GM12872 (cell line): ENCODE measurements around the gene TGM1.

Experiments used
- TF ChIP-seq, protein P1 (sequence below): IDR thresholded peaks from 3 replicates; pipeline ENCODE4 v1.5.1; 2011; ENCODE audit warnings: low read depth, mild to moderate bottlenecking, low read length, moderate library complexity; ENCODE audit not compliant: insufficient read depth

The TGM1 gene

DNA sequence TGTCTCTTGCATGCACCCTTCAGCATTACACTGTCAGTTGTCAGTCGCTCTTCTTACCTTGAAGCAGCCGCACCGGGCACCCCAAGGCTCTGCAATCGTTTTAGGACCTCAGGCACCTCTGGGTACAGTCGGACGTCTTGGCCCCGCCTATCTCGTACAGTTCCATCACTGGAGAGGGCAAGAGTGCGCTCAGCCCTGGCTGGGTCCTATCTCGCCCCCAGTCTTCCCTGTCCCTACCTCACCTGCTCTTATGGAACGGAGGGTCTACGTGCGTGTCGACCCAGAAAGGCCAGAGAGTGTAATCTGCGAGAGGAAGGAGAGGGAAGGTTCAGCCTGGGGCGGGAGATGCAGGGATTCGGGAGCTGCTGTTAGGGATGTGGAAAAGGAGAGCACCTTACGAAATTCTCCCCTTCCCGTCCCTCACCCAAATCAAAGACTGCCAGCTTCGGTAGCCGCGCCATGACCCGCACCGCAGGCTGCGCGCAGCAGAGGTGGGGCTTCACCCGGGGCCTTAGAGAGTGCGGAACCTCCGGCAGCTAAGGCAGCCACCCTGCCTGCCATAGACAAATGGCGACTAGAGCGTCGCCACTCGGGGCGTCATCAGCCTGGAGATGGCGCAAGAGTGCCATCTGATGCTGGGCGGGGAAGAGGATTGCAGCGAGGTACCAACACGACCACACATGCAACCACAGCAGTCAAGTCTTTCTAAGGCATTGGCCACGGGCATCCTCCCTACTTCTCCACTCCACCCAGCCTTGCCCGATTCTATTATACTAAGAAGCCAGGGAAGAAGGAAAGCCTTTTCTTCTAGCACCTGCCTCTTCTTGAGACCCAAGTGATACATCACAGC, 47.3 kb downstream of the TGM1 start, which contains the start of gene MDP1:
TSS of gene MDP1 (minus strand) at position 572 of the 850 bp plus-strand sequence. CDS start at position 461, 111 bp downstream.
- TF ChIP-seq, protein P1, sequence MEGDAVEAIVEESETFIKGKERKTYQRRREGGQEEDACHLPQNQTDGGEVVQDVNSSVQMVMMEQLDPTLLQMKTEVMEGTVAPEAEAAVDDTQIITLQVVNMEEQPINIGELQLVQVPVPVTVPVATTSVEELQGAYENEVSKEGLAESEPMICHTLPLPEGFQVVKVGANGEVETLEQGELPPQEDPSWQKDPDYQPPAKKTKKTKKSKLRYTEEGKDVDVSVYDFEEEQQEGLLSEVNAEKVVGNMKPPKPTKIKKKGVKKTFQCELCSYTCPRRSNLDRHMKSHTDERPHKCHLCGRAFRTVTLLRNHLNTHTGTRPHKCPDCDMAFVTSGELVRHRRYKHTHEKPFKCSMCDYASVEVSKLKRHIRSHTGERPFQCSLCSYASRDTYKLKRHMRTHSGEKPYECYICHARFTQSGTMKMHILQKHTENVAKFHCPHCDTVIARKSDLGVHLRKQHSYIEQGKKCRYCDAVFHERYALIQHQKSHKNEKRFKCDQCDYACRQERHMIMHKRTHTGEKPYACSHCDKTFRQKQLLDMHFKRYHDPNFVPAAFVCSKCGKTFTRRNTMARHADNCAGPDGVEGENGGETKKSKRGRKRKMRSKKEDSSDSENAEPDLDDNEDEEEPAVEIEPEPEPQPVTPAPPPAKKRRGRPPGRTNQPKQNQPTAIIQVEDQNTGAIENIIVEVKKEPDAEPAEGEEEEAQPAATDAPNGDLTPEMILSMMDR, result peak; percentile 88

DNA sequence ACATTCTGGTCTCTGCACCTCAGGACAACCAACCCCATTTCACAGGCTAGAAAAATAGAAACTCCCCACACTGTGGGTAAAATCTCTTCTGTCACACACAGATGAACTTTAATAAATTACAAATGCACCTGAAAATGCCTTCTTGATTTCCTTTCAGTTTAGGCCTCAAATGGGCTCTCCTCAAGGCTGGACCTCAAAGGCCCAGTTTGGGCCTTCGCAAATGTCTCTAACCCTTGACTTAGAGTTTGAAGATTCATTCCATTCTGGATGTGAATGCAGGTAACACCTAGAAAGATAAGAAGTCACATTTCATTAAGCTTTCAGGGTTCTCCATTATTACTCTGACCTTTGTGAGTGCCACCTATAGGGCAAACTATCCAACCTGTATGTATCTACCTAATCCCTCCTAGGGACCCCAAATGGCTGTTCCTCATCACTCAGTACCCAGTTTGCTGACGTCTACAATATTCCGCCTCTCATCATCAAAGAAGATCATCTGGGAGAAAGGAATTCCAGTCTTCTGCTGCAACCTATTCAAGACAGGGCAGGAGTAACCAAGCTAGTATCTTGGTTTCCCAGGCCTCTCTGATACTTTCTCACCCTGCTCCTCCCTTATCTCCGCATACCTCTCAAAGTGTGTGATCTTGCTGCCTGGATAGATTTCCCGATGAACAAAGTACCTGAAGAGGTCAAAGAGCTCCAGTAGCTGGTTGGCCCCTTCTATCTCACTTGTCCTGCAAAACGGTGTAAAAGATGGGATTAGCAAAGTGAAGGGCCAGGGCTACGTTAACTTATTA, 48.9 kb downstream of the TGM1 start:
- TF ChIP-seq, protein P1, result no peak

DNA sequence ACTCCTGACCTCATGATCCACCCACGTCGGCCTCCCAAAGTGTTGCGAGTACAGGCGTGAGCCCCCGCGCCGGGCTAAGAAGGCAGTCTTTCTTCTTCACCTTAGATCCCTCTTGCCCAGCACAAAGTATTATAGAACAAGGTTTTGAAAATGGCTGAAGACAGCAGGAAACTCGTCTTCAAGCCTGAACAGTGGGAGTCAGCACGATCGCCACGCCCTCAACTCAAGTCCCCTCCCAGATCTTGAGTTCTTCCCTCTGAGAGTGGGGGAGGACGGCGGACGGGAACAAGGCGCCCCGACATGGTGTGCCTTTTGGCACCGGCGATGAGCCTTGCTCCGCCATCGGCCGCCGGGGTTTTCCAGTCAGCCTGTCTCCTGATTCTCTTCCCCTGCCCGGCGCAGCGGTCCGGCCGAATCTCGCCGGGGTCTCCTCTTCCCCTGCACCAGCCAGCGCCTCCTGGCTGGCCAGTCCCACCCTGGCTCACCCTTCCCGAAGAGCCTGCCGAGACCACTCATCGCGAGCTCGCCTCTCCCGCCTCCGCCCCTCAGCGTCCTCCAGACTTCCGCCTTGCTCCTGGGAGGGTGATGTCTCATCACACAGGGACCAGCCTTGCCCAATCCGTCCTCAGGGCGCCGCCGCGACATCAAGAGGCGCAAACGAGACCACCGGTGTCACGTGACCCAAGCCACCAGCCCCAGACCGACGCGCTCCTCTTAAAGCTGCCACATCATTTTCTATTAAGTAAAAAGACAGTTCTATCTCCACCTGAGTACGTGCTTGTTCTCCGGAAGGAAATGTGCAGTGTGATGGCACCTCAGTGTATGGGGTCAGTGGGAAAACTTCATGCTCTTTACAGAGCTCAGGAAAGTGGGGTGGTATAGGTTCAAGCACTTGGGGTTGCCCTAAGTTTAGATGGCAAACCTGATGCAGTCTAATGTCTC, 49.8 kb downstream of the TGM1 start, which contains the start of gene CHMP4A:
TSS of gene CHMP4A (minus strand) at position 565 of the 942 bp plus-strand sequence. CDS start at position 516, 49 bp downstream.
- TF ChIP-seq, protein P1, result no peak

DNA sequence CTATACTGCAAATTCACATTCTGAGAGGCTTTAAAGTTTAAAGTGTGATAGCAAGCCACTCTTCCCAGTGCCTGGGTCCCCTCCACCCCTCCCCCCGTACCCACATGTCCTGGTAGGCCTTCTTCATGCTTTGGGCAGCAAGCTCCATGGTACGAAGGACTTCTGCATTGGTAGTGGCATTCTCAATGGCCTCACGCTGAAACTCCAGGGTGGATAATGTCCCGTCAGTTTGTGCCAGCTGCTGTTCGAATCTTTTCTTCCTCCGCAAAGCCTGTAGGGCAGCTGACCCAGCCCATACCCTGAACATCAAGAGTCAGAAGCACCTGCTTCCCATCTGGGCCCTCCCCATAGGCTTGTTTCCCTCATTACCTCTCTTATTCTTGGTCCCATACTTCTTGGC, 51.7 kb downstream of the TGM1 start:
- TF ChIP-seq, protein P1, result no peak

DNA sequence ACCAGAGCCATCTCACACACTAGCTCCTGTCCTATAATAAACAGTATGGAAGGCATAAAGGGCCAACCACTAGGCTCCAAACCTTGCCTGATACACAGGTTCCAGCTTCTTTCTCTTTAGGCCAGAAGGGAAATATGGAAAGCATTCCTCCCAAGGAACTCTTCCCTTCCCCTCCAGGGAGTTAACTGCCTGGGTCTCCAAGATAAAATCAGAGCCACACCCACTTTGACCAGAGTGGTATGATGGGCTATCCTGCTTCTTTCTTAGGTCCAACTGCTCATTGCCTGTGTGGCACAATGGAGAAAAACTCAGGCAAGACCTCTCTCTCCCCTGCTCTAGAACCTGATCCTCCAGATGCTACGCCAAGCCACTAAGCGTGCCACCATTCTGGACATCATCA, 55.4 kb downstream of the TGM1 start:
- TF ChIP-seq, protein P1, result no peak

DNA sequence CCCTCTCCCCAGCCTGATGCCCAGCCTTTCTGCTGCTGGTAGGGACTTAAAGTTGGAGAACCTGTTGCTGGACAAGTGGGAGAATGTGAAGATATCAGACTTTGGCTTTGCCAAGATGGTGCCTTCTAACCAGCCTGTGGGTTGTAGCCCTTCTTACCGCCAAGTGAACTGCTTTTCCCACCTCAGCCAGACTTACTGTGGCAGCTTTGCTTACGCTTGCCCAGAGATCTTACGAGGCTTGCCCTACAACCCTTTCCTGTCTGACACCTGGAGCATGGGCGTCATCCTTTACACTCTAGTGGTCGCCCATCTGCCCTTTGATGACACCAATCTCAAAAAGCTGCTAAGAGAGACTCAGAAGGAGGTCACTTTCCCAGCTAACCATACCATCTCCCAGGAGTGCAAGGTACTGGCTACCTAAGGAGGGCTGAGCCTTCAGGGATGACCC, 55.8 kb downstream of the TGM1 start:
- TF ChIP-seq, protein P1, result no peak
